ENCODE results near the gene S100PBP. TPM values are rescaled to one million over a fixed set of nuclear protein-coding genes. Genes with fewer than 3 reads are reported as not detected.
"Not testable (repeated sequence)": the region's sequence is repeated elsewhere in the genome, so short reads cannot be mapped to it uniquely, and the experiment has no call there.

Gene S100PBP
- total RNA-seq, 1 experiment from 2014 or later, result 21.3 TPM

GRCh38 chr1:32900956-32901822 is 83.7 kb downstream of the S100PBP start, which contains the start of gene TMEM54:
Gene TMEM54, minus strand, starts transcription at chr1:32901389. Its CDS starts 151 bp downstream, at chr1:32901238.
- in situ Hi-C loops (cut with HindIII; ENCODE audit: low pct_unique_long_range_greater_than_20kb, low sequenced_read_pairs), result no loop called here
- peak; percentile 26 for DNase-seq (ENCODE audit: low read depth, low spot score)

GRCh38 chr1:32901823-32902534 is 84.5 kb downstream of the S100PBP start:
- in situ Hi-C loops (cut with HindIII; ENCODE audit: low pct_unique_long_range_greater_than_20kb, low sequenced_read_pairs), result no loop called here
- DNase-seq (ENCODE audit: low read depth, low spot score), result no peak

- in situ Hi-C loops (cut with HindIII; ENCODE audit: low pct_unique_long_range_greater_than_20kb, low sequenced_read_pairs), result no loop called here
Measured at GRCh38 chr1:32902535-32902920, 85.1 kb downstream of the S100PBP start.

GRCh38 chr1:32903991-32904785 is 86.7 kb downstream of the S100PBP start:
- in situ Hi-C loops (cut with HindIII; ENCODE audit: low pct_unique_long_range_greater_than_20kb, low sequenced_read_pairs), result no loop called here

More at GRCh38 chr1:32902535-32902920, 85.1 kb downstream of the S100PBP start:
- DNase-seq (ENCODE audit: low read depth, low spot score), result no peak

GRCh38 chr1:32904797-32905196 is 87.3 kb downstream of the S100PBP start:
- in situ Hi-C loops (cut with HindIII; ENCODE audit: low pct_unique_long_range_greater_than_20kb, low sequenced_read_pairs), result no loop called here

More at GRCh38 chr1:32903991-32904785, 86.7 kb downstream of the S100PBP start:
- DNase-seq (ENCODE audit: low read depth, low spot score), result no peak

GRCh38 chr1:32905588-32905987 is 88.1 kb downstream of the S100PBP start:
- DNase-seq (ENCODE audit: low read depth, low spot score); in situ Hi-C loops (cut with HindIII; ENCODE audit: low pct_unique_long_range_greater_than_20kb, low sequenced_read_pairs): not testable (repeated sequence)

More at GRCh38 chr1:32904797-32905196, 87.3 kb downstream of the S100PBP start:
- no peak for DNase-seq (ENCODE audit: low read depth, low spot score)

- no peak for DNase-seq (ENCODE audit: low read depth, low spot score)
- in situ Hi-C loops (cut with HindIII; ENCODE audit: low pct_unique_long_range_greater_than_20kb, low sequenced_read_pairs), result no loop called here
Measured at GRCh38 chr1:32906654-32907053, 89.2 kb downstream of the S100PBP start.

GRCh38 chr1:32907435-32907834 is 90.0 kb downstream of the S100PBP start:
- in situ Hi-C loops (cut with HindIII; ENCODE audit: low pct_unique_long_range_greater_than_20kb, low sequenced_read_pairs), result no loop called here
- no peak for DNase-seq (ENCODE audit: low read depth, low spot score)

Other genes starting within 250 kb of the S100PBP start
- 47.8 and 50.2 TPM in 2 replicates for gene ZBTB8OS, start 167.1 kb upstream of the S100PBP start, total RNA-seq (2014; rRNA removed; shearing (Covaris generic))
- 80.8 and 94.1 TPM in 2 replicates for gene RBBP4, start 166.4 kb upstream of the S100PBP start, total RNA-seq (2014; rRNA removed; shearing (Covaris generic))
- 2.7 and 3.0 TPM in 2 replicates for gene SYNC, start 114.9 kb upstream of the S100PBP start, total RNA-seq (2014; rRNA removed; shearing (Covaris generic))
- gene YARS1, start 295 bp upstream of the S100PBP start, total RNA-seq (2014; rRNA removed; shearing (Covaris generic)), result 137 and 153 TPM in 2 replicates
- 0.42 TPM in 1 of 2 replicates, not detected in the other for gene FNDC5, start 53.3 kb downstream of the S100PBP start, total RNA-seq (2014; rRNA removed; shearing (Covaris generic))
- not detected in 2 replicates for gene HPCA, start 68.8 kb downstream of the S100PBP start, total RNA-seq (2014; rRNA removed; shearing (Covaris generic))
- gene TMEM54, start 83.7 kb downstream of the S100PBP start, total RNA-seq (2014; rRNA removed; shearing (Covaris generic)), result 34.9 and 41.6 TPM in 2 replicates
- gene RNF19B, start 147.2 kb downstream of the S100PBP start, total RNA-seq (2014; rRNA removed; shearing (Covaris generic)), result 30.8 and 32.0 TPM in 2 replicates
- 327 and 348 TPM in 2 replicates for gene AK2, start 219.2 kb downstream of the S100PBP start, total RNA-seq (2014; rRNA removed; shearing (Covaris generic))